HuH-7 (cell line): ENCODE data around the gene CNDP1.
"Not testable (repeated sequence)": the region's sequence is repeated elsewhere in the genome, so short reads cannot be mapped to it uniquely, and the experiment has no call there.

ENCODE experiments used
- DNase-seq: peaks from one replicate; pipeline ENCODE4 v3.0.0; 2011; ENCODE audit warnings: low spot score

Gene CNDP1

GRCh38 chr18:74546751-74547530 is 12.6 kb downstream of the CNDP1 start:
- no peak for DNase-seq

GRCh38 chr18:74547860-74548259 is 13.6 kb downstream of the CNDP1 start:
- no peak for DNase-seq

GRCh38 chr18:74549591-74550104 is 15.3 kb downstream of the CNDP1 start:
- no peak for DNase-seq

GRCh38 chr18:74550886-74551285 is 16.6 kb downstream of the CNDP1 start:
- no peak for DNase-seq

- DNase-seq: no peak
These were observed 17.2 kb downstream of the CNDP1 start for GRCh38 chr18:74551452-74551851.

- DNase-seq: peak; percentile 74
These were observed 17.7 kb downstream of the CNDP1 start for GRCh38 chr18:74551936-74552555.

- no peak for DNase-seq
These were observed 21.8 kb downstream of the CNDP1 start for GRCh38 chr18:74556126-74556525.

GRCh38 chr18:74558096-74558495 is 23.8 kb downstream of the CNDP1 start:
- DNase-seq: no peak

GRCh38 chr18:74562131-74562730 is 27.9 kb downstream of the CNDP1 start:
- no peak for DNase-seq

GRCh38 chr18:74562775-74563174 is 28.5 kb downstream of the CNDP1 start:
- no peak for DNase-seq

- no peak for DNase-seq
These were observed 29.7 kb downstream of the CNDP1 start for GRCh38 chr18:74563999-74564398.

- not testable (repeated sequence) for DNase-seq
These were observed 30.9 kb downstream of the CNDP1 start for GRCh38 chr18:74565164-74565563.

GRCh38 chr18:74565993-74566392 is 31.7 kb downstream of the CNDP1 start:
- DNase-seq: not testable (repeated sequence)

GRCh38 chr18:74567822-74568221 is 33.5 kb downstream of the CNDP1 start:
- no peak for DNase-seq

GRCh38 chr18:74569401-74569800 is 35.1 kb downstream of the CNDP1 start:
- no peak for DNase-seq

- no peak for DNase-seq
These were observed 36.0 kb downstream of the CNDP1 start for GRCh38 chr18:74570266-74570665.

GRCh38 chr18:74571895-74572680 is 37.8 kb downstream of the CNDP1 start:
- no peak for DNase-seq

GRCh38 chr18:74573053-74573452 is 38.8 kb downstream of the CNDP1 start:
- no peak for DNase-seq

- DNase-seq: no peak
These were observed 40.6 kb downstream of the CNDP1 start for GRCh38 chr18:74574916-74575315.

- no peak for DNase-seq
These were observed 42.7 kb downstream of the CNDP1 start for GRCh38 chr18:74577019-74577418.

GRCh38 chr18:74579496-74580065 is 45.3 kb downstream of the CNDP1 start:
- DNase-seq: no peak

- DNase-seq: no peak
These were observed 48.3 kb downstream of the CNDP1 start for GRCh38 chr18:74582642-74583041.
